Transverse colon (tissue), 4 donors: ENCODE data around the gene PLIN4.

Experiments
- POLR2A ChIP-seq: fragments of 450-650 bp; IDR thresholded peaks from one replicate; pipeline ENCODE4 v1.6.1; 2016; ENCODE audit warnings: antibody characterized with exemption, mild to moderate bottlenecking, moderate library complexity
- POLR2AphosphoS5 ChIP-seq, 3 donors: sonication (generic); formaldehyde crosslinking; IDR thresholded peaks; one replicate each; pipeline ENCODE4 v1.6.1; 2016; ENCODE audit warnings: antibody characterized with exemption in 3 of 3
- TF ChIP-seq, protein P1 (sequence below), 5 experiments: fragments of 200-600 bp in 3 of 5; fragments of 450-650 bp in 2 of 5; sonication (generic) in 3 of 5; IDR thresholded peaks; 1 replicate in 2 of 5; 2 replicates in 3 of 5; pipeline ENCODE4 v1.5.1; 2016 to 2017; ENCODE audit warnings: antibody characterized with exemption in 5 of 5, inconsistent platforms in 3 of 5, mild to moderate bottlenecking in 2 of 5, moderate library complexity in 1 of 5

DNA sequence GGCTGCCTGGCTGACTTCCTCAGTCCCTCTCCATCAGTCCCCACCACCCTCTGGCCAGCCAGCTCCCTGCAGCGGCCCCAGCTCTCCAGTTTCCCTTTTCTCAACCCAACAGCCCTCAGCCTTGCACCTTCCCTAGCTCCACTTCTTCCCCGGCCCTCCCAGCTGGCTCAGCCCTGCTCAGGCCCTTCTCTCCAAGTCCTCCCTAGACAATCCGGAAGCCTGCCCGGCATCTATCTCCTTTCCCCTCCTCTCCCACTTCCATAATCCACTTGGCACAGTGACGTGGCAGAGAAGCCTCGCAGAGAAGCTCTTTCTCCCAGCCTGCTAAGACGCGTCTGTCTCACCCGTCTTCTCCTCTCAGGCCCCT is 61.8 kb downstream of the PLIN4 start:
- TF ChIP-seq, protein P1, sequence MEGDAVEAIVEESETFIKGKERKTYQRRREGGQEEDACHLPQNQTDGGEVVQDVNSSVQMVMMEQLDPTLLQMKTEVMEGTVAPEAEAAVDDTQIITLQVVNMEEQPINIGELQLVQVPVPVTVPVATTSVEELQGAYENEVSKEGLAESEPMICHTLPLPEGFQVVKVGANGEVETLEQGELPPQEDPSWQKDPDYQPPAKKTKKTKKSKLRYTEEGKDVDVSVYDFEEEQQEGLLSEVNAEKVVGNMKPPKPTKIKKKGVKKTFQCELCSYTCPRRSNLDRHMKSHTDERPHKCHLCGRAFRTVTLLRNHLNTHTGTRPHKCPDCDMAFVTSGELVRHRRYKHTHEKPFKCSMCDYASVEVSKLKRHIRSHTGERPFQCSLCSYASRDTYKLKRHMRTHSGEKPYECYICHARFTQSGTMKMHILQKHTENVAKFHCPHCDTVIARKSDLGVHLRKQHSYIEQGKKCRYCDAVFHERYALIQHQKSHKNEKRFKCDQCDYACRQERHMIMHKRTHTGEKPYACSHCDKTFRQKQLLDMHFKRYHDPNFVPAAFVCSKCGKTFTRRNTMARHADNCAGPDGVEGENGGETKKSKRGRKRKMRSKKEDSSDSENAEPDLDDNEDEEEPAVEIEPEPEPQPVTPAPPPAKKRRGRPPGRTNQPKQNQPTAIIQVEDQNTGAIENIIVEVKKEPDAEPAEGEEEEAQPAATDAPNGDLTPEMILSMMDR (IDR thresholded peaks at IDR 0.05): no peak
- TF ChIP-seq POLR2A: no peak
- TF ChIP-seq POLR2AphosphoS5 (IDR thresholded peaks at IDR 0.05): no peak
